GM23338 (cell line): ENCODE measurements around the gene LRRC2. TPM values are rescaled to one million over a fixed set of nuclear protein-coding genes. Genes with fewer than 3 reads are reported as not detected.

Source experiments
- ATAC-seq: fragments of 200-7000 bp; cut with Tn5 transposase; 3 replicates; pipeline ENCODE4 v1.9.1; 2020
- DNase-seq: peaks from one replicate; pipeline ENCODE4 v3.0.0-alpha.2; 2015; ENCODE audit warnings: low spot score
- H2AFZ ChIP-seq: fragments of 200-600 bp; sonication (generic); 2 replicates; pipeline ENCODE4 v1.8.0; 2016; ENCODE audit warnings: antibody characterized with exemption, mild to moderate bottlenecking, moderate library complexity
- H3F3A ChIP-seq: fragments of 200-600 bp; sonication (generic); replicated peaks from 2 replicates; pipeline ENCODE4 v1.8.0; 2017; ENCODE audit warnings: antibody characterized with exemption, mixed run types, low read depth
- H3K27ac ChIP-seq: fragments of 200-600 bp; sonication (generic); 2 replicates; pipeline ENCODE4 v1.6.1; 2016; ENCODE audit warnings: low read depth
- H3K27me3 ChIP-seq: fragments of 200-600 bp; sonication (generic); 2 replicates; pipeline ENCODE4 v1.8.0; 2016; ENCODE audit warnings: mild to moderate bottlenecking, mixed run types, moderate library complexity; ENCODE audit not compliant: insufficient read depth
- H3K36me3 ChIP-seq: fragments of 200-600 bp; sonication (generic); 2 replicates; pipeline ENCODE4 v1.8.0; 2016; ENCODE audit warnings: mild to moderate bottlenecking; ENCODE audit not compliant: insufficient read depth
- H3K4me1 ChIP-seq: fragments of 200-600 bp; sonication (generic); 2 replicates; pipeline ENCODE4 v1.8.0; 2016; ENCODE audit warnings: mild to moderate bottlenecking, moderate library complexity; ENCODE audit not compliant: insufficient read depth
- H3K4me2 ChIP-seq: fragments of 200-600 bp; sonication (generic); 2 replicates; pipeline ENCODE4 v1.7.1; 2017; ENCODE audit warnings: mixed run types
- H3K4me3 ChIP-seq: fragments of 200-600 bp; sonication (generic); 2 replicates; pipeline ENCODE4 v1.6.1; 2016; ENCODE audit warnings: mixed run types
- H3K79me2 ChIP-seq: fragments of 200-600 bp; sonication (generic); replicated peaks from 2 replicates; pipeline ENCODE4 v1.8.0; 2017; ENCODE audit warnings: mild to moderate bottlenecking; ENCODE audit not compliant: insufficient read depth
- H3K9me2 ChIP-seq: fragments of 200-600 bp; sonication (generic); 2 replicates; pipeline ENCODE4 v1.8.0; 2017; ENCODE audit not compliant: insufficient read depth
- H4K20me1 ChIP-seq: fragments of 200-600 bp; sonication (generic); replicated peaks from 2 replicates; pipeline ENCODE4 v1.8.0; 2017; ENCODE audit warnings: mild to moderate bottlenecking; ENCODE audit not compliant: insufficient read depth
- H3K27ac Mint-ChIP-seq: 2 replicates; pipeline ENCODE4 v1.8.0; 2020; ENCODE audit warnings: inconsistent platforms, mild to moderate bottlenecking, moderate library complexity, mixed read lengths
- H3K27me3 Mint-ChIP-seq: 3 replicates; pipeline ENCODE4 v1.8.0; 2022; ENCODE audit warnings: low read depth, mild to moderate bottlenecking, moderate library complexity, mixed read lengths, inconsistent platforms; ENCODE audit not compliant: insufficient read depth, poor library complexity
- H3K36me3 Mint-ChIP-seq: 3 replicates; pipeline ENCODE4 v1.8.0; 2021; ENCODE audit warnings: low read depth, mild to moderate bottlenecking, inconsistent platforms, moderate library complexity, mixed read lengths
- H3K4me1 Mint-ChIP-seq: 3 replicates; pipeline ENCODE4 v1.8.0; 2020; ENCODE audit warnings: mild to moderate bottlenecking, inconsistent platforms, mixed read lengths
- H3K4me3 Mint-ChIP-seq: 3 replicates; pipeline ENCODE4 v1.8.0; 2021; ENCODE audit warnings: moderate library complexity, mild to moderate bottlenecking, inconsistent platforms, mixed read lengths
- H3K9me3 Mint-ChIP-seq: 3 replicates; pipeline ENCODE4 v1.8.0; 2020; ENCODE audit warnings: moderate library complexity, mild to moderate bottlenecking, inconsistent platforms, mixed read lengths
- CREB1 ChIP-seq: fragments of 250-450 bp; sonication (Bioruptor Pico); IDR thresholded peaks from 2 replicates; pipeline ENCODE4 v1.5.0; 2020; ENCODE audit warnings: low read depth, mild to moderate bottlenecking, moderate library complexity
- CTCF ChIP-seq, 2 experiments: fragments of 200-600 bp in 1 of 2; sonication (generic) in 1 of 2; conservative IDR thresholded peaks; 2 replicates each; pipeline versions ENCODE4 v1.5.1 to v1.6.1; 2016 to 2017; ENCODE audit warnings: antibody characterized with exemption in 2 of 2, low read depth in 2 of 2, mild to moderate bottlenecking in 2 of 2, moderate library complexity in 1 of 2
- ETS1 ChIP-seq: IDR thresholded peaks from 2 replicates; pipeline ENCODE4 v1.6.1; 2016; ENCODE audit warnings: antibody characterized with exemption
- EZH2 ChIP-seq: fragments of 200-600 bp; sonication (generic); IDR thresholded peaks from one replicate; pipeline ENCODE4 v1.8.0; 2017; ENCODE audit warnings: antibody characterized with exemption, mild to moderate bottlenecking, low read depth; ENCODE audit not compliant: unreplicated experiment
- EZH2phosphoT487 ChIP-seq: fragments of 200-600 bp; sonication (generic); IDR thresholded peaks from one replicate; pipeline ENCODE4 v1.8.1; 2018; ENCODE audit warnings: antibody characterized with exemption; ENCODE audit not compliant: unreplicated experiment
- JUNB ChIP-seq: IDR thresholded peaks from one replicate; pipeline ENCODE4 v1.6.1; 2016; ENCODE audit warnings: antibody characterized with exemption; ENCODE audit not compliant: unreplicated experiment
- NANOG ChIP-seq: IDR thresholded peaks from 2 replicates; pipeline ENCODE4 v1.6.1; 2016; ENCODE audit warnings: antibody characterized with exemption, borderline replicate concordance
- POLR2AphosphoS5 ChIP-seq: IDR thresholded peaks from 2 replicates; pipeline ENCODE4 v1.6.1; 2016; ENCODE audit warnings: antibody characterized with exemption, low read depth
- REST ChIP-seq: IDR thresholded peaks from one replicate; pipeline ENCODE4 v1.6.1; 2018; ENCODE audit warnings: antibody characterized with exemption; ENCODE audit not compliant: unreplicated experiment
- STAT1 ChIP-seq: IDR thresholded peaks from one replicate; pipeline ENCODE4 v1.6.1; 2016; ENCODE audit warnings: antibody characterized with exemption; ENCODE audit not compliant: unreplicated experiment
- ZNF114 ChIP-seq: fragments of 250-450 bp; sonication (Bioruptor Pico); IDR thresholded peaks from 2 replicates; pipeline ENCODE4 v1.5.0; 2020; ENCODE audit warnings: mild to moderate bottlenecking, moderate library complexity
- ZNF331 ChIP-seq: fragments of 250-450 bp; sonication (Bioruptor Pico); IDR thresholded peaks from 2 replicates; pipeline ENCODE4 v1.5.0; 2020; ENCODE audit warnings: low read depth, mild to moderate bottlenecking, moderate library complexity
- ZNF462 ChIP-seq: fragments of 250-450 bp; sonication (Bioruptor Pico); IDR thresholded peaks from 2 replicates; pipeline ENCODE4 v1.5.0; 2020; ENCODE audit warnings: mild to moderate bottlenecking, moderate library complexity
- polyA plus RNA-seq: library from polyadenylated mRNA; unstranded; fragments of >200 nt; fragmentation: Nextera tagmentation; extraction: Ambion mirVana; gene quantifications from 2 replicates; pipeline ENCODE4 v1.2.1, GENCODE V29; 2016
- total RNA-seq: library from RNA; depleted of rRNA; stranded (reverse); fragments of >200 nt; shearing (Covaris generic); gene quantifications from 2 replicates; pipeline ENCODE4 v1.2.3, GENCODE V29; 2014

The LRRC2 gene
- total and polyA plus RNA-seq, 2 experiments from 2014 or later, result 6.5 to 7.1 TPM

GRCh38 chr3:46477145-46477544 lies 89.0 kb downstream of the LRRC2 start:
- Histone ChIP-seq H3K27me3 (no peaks in the 10 kb centered on the region), H3K36me3 (peaks cover 2% of the 10 kb centered on the region; the same call in 1 of the 2 replicates), H3K4me3 (no peak overlapping the region), H3K79me2 (no peaks in the 10 kb centered on the region), H2AFZ (no peak overlapping the region), H4K20me1 (no peaks in the 10 kb centered on the region), H3K4me2 (no peak overlapping the region), H3K4me1 (no peaks in the 10 kb centered on the region), H3K9me2 (peaks cover 8% of the 10 kb centered on the region; the same call in 1 of the 2 replicates), H3F3A (no peaks in the 10 kb centered on the region), H3K27ac (no peak overlapping the region)
- H3K9me3 Mint-ChIP-seq, result peaks cover 12% of the 10 kb centered on the region; the same call in 2 of the 3 replicates
- H3K36me3 Mint-ChIP-seq, result no peaks in the 10 kb centered on the region; the same call in 2 of the 3 replicates
- peak; percentile 76 for ATAC-seq
- H3K4me1 Mint-ChIP-seq, result no peaks in the 10 kb centered on the region; the same call in 2 of the 3 replicates
- H3K4me3 Mint-ChIP-seq, result no peak overlapping the region
- H3K27ac Mint-ChIP-seq, result no peak overlapping the region
- no peak for TF ChIP-seq CREB1 (CRISPR knock-in tag)
- no peak for TF ChIP-seq NANOG
- TF ChIP-seq JUNB, result no peak
- no peak for TF ChIP-seq ZNF331 (CRISPR knock-in tag)
- TF ChIP-seq ETS1, result no peak
- TF ChIP-seq EZH2phosphoT487, result no peak
- no peak for TF ChIP-seq ZNF462 (CRISPR knock-in tag)
- no peak for TF ChIP-seq CTCF (conservative IDR thresholded peaks at IDR 0.05; ENCODE audit: low read depth in 2 of 2)
- TF ChIP-seq POLR2AphosphoS5, result no peak
- TF ChIP-seq STAT1, result no peak
- TF ChIP-seq EZH2, result no peak
- no peak for TF ChIP-seq REST
- TF ChIP-seq ZNF114 (CRISPR knock-in tag), result no peak
- H3K27me3 Mint-ChIP-seq, result peaks cover 10% of the 10 kb centered on the region
- DNase-seq, result peak; percentile 26
